ENCODE data around the gene SRSF5. TPM values are rescaled to one million over a fixed set of nuclear protein-coding genes. Genes with fewer than 3 reads are reported as not detected.

SRSF5 gene
- total RNA-seq, 1 experiment from 2014 or later: 310 TPM

GRCh38 chr14:69808919-69809808 lies 42.2 kb downstream of the SRSF5 start:
- H3K36me3 Mint-ChIP-seq (ENCODE audit: insufficient read depth, unreplicated experiment): peaks cover 5% of the 10 kb centered on the region
- H3K4me1 ChIP-seq: peaks cover 56% of the 10 kb centered on the region
- H3K27me3 Mint-ChIP-seq (ENCODE audit: insufficient read depth, unreplicated experiment): no peaks in the 10 kb centered on the region
- no peaks in the 10 kb centered on the region; the same call in 1 of the 2 replicates for H3K9me3 ChIP-seq
- H3K4me3 Mint-ChIP-seq (ENCODE audit: unreplicated experiment): peak overlapping the region; percentile 37
- no peak overlapping the region for H3K4me3 ChIP-seq (ENCODE audit: low read depth, low read length)
- ChIA-PET CTCF (interaction anchor here (1.2 kb wide), 1 partner anchor 219 kb away, joined by 4 read pairs; no protein-coding TSS in a partner anchor), POLR2A (interaction anchor here (0.7 kb wide), 1 partner anchor 42 kb away, joined by 3 read pairs; the partner anchor contains the start of gene SRSF5)
- no peaks in the 10 kb centered on the region for H3K36me3 ChIP-seq (ENCODE audit: control insufficient read depth, insufficient read depth, low read length)
- intact Hi-C loops (cut with micrococcal nuclease; ENCODE audit: unreplicated experiment): loop anchor here (1.0 kb wide), 1 partner anchor 12 kb away; the partner anchor contains the start of gene SLC10A1
- H3K4me1 Mint-ChIP-seq (ENCODE audit: low read depth, unreplicated experiment): peaks cover 26% of the 10 kb centered on the region
- no TSS peak for BruUV-seq (replicated peaks)
- peak overlapping the region; percentile 82 for H3K27ac Mint-ChIP-seq (ENCODE audit: unreplicated experiment)
- no peaks in the 10 kb centered on the region for H3K27me3 ChIP-seq (replicated peaks; ENCODE audit: control insufficient read depth, insufficient read depth, low read length)
- DNase-seq: peak; percentile 42 to 68
- peaks cover 9% of the 10 kb centered on the region for H3K9me3 Mint-ChIP-seq (ENCODE audit: unreplicated experiment)
- TF ChIP-seq CTCF (IDR thresholded peaks at IDR 0.05; ENCODE audit: insufficient read depth in 1 of 2, low read depth in 1 of 2, low read length in 1 of 2, severe bottlenecking in 1 of 2, unreplicated experiment in 1 of 2): no peak

GRCh38 chr14:69811227-69811867 lies 44.4 kb downstream of the SRSF5 start:
- Mint-ChIP-seq H3K36me3 (ENCODE audit: insufficient read depth, unreplicated experiment) (peaks cover 5% of the 10 kb centered on the region), H3K27ac (ENCODE audit: unreplicated experiment) (peak overlapping the region; percentile 83), H3K4me1 (ENCODE audit: low read depth, unreplicated experiment) (peaks cover 26% of the 10 kb centered on the region), H3K9me3 (ENCODE audit: unreplicated experiment) (peaks cover 9% of the 10 kb centered on the region), H3K27me3 (ENCODE audit: insufficient read depth, unreplicated experiment) (no peaks in the 10 kb centered on the region), H3K4me3 (ENCODE audit: unreplicated experiment) (peak overlapping the region; percentile 42)
- BruUV-seq (replicated peaks): no TSS peak
- intact Hi-C loops (cut with micrococcal nuclease; ENCODE audit: unreplicated experiment): loop anchor here (1.0 to 10.0 kb wide), 2 partner anchors 44 to 227 kb away; partner anchors contain the start of gene SRSF5
- Histone ChIP-seq H3K4me3 (ENCODE audit: low read depth, low read length) (no peak overlapping the region), H3K4me1 (peaks cover 71% of the 10 kb centered on the region), H3K9me3 (no peaks in the 10 kb centered on the region), H3K27me3 (replicated peaks; ENCODE audit: control insufficient read depth, insufficient read depth, low read length) (no peaks in the 10 kb centered on the region), H3K36me3 (ENCODE audit: control insufficient read depth, insufficient read depth, low read length) (no peaks in the 10 kb centered on the region)
- peak; percentile 58 to 81 for DNase-seq
- no peak for TF ChIP-seq CTCF (IDR thresholded peaks at IDR 0.05; ENCODE audit: insufficient read depth in 1 of 2, low read depth in 1 of 2, low read length in 1 of 2, severe bottlenecking in 1 of 2, unreplicated experiment in 1 of 2)
- POLR2A ChIA-PET: no interaction called here
- CTCF ChIA-PET: interaction anchor here (1.0 kb wide), 1 partner anchor 81 kb away, joined by 3 read pairs; no protein-coding TSS in a partner anchor

- no peak for DNase-seq
- Mint-ChIP-seq H3K36me3 (ENCODE audit: insufficient read depth, unreplicated experiment) (peaks cover 5% of the 10 kb centered on the region), H3K27me3 (ENCODE audit: insufficient read depth, unreplicated experiment) (no peaks in the 10 kb centered on the region), H3K9me3 (ENCODE audit: unreplicated experiment) (peaks cover 9% of the 10 kb centered on the region), H3K4me3 (ENCODE audit: unreplicated experiment) (peak overlapping the region; percentile 42), H3K27ac (ENCODE audit: unreplicated experiment) (peak overlapping the region; percentile 83), H3K4me1 (ENCODE audit: low read depth, unreplicated experiment) (peaks cover 26% of the 10 kb centered on the region)
- no peak overlapping the region for H3K4me3 ChIP-seq (ENCODE audit: low read depth, low read length)
- H3K9me3 ChIP-seq: no peaks in the 10 kb centered on the region
- POLR2A ChIA-PET: no interaction called here
- BruUV-seq (replicated peaks): no TSS peak
- no peak for TF ChIP-seq CTCF (IDR thresholded peaks at IDR 0.05; ENCODE audit: insufficient read depth in 1 of 2, low read depth in 1 of 2, low read length in 1 of 2, severe bottlenecking in 1 of 2, unreplicated experiment in 1 of 2)
- H3K36me3 ChIP-seq (ENCODE audit: control insufficient read depth, insufficient read depth, low read length): no peaks in the 10 kb centered on the region
- H3K4me1 ChIP-seq: peaks cover 71% of the 10 kb centered on the region
- CTCF ChIA-PET: interaction anchor here (1.0 kb wide), 1 partner anchor 81 kb away, joined by 3 read pairs; no protein-coding TSS in a partner anchor
- no peaks in the 10 kb centered on the region for H3K27me3 ChIP-seq (replicated peaks; ENCODE audit: control insufficient read depth, insufficient read depth, low read length)
- intact Hi-C loops (cut with micrococcal nuclease; ENCODE audit: unreplicated experiment): loop anchor here (1.0 to 10.0 kb wide), 2 partner anchors 45 to 227 kb away; partner anchors contain the start of gene SRSF5
Measured at GRCh38 chr14:69811868-69812252, 44.9 kb downstream of the SRSF5 start.
